HG03139 (cell line): ENCODE measurements around the gene ADAMTSL1.

Experiments used
- ATAC-seq: cut with Tn5 transposase; IDR thresholded peaks from one replicate; pipeline ENCODE4 v1.9.1; 2021; ENCODE audit not compliant: unreplicated experiment

ADAMTSL1 gene

GRCh38 chr9:18499980-18500379 lies 26.0 kb downstream of the ADAMTSL1 start:
- ATAC-seq: no peak

- no peak for ATAC-seq
Measured at GRCh38 chr9:18500451-18500850, 26.5 kb downstream of the ADAMTSL1 start.

GRCh38 chr9:18501949-18502348 lies 28.0 kb downstream of the ADAMTSL1 start:
- no peak for ATAC-seq

GRCh38 chr9:18502546-18502945 lies 28.6 kb downstream of the ADAMTSL1 start:
- ATAC-seq: no peak

DNA sequence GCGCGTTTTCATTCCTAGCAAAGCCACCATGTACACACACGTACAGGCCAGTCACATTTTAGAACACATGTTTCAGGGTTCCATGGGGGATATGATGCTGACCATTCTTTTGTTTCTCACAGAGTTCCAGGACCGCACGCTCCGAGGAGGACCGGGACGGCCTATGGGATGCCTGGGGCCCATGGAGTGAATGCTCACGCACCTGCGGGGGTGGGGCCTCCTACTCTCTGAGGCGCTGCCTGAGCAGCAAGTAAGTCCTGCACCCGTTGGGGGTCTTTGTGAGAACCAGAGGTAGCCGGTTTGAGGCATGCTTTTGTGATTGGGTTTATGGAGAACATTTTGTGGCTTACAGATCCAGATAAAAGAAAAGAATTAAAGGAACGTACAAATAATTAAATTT lies 30.8 kb downstream of the ADAMTSL1 start:
- ATAC-seq: no peak

DNA sequence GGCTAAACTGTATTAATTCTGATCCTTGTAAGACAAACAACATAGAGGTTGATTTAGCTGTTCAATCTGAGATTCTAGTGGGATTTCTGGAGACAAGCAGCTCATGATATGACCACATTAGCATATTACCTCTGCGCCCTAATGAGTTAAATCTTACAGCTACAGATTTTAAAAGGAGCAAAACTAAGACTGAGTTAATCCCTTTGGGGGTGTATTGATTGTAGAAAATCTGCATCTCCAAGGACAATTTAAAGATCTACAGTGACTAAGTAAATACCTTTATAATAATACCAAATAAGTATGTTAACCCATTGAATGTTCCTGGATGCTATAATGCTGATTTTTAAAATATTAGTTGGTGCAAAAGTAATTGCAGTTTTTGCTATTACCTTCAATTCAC lies 33.2 kb downstream of the ADAMTSL1 start:
- ATAC-seq: no peak

DNA sequence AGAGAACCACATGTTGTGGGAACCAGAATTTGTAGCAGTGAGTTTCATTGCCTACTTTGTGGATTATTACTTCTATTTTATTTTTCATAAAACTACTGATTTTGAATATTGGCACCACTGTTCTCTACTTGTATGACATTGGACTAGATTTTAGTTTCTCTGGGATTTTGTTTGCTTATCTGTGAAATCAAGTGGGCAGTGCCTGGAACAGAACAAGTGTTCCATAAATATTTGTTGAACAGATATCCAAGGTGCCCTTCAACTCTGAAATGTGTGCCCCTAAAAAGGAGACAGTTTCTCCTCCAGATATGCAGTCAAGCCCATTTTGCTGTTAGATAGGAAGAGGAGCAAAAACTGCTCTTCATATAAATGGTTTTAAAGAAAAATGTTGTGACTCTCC lies 42.6 kb downstream of the ADAMTSL1 start:
- no peak for ATAC-seq

GRCh38 chr9:18516965-18517364 lies 43.0 kb downstream of the ADAMTSL1 start:
- no peak for ATAC-seq

DNA sequence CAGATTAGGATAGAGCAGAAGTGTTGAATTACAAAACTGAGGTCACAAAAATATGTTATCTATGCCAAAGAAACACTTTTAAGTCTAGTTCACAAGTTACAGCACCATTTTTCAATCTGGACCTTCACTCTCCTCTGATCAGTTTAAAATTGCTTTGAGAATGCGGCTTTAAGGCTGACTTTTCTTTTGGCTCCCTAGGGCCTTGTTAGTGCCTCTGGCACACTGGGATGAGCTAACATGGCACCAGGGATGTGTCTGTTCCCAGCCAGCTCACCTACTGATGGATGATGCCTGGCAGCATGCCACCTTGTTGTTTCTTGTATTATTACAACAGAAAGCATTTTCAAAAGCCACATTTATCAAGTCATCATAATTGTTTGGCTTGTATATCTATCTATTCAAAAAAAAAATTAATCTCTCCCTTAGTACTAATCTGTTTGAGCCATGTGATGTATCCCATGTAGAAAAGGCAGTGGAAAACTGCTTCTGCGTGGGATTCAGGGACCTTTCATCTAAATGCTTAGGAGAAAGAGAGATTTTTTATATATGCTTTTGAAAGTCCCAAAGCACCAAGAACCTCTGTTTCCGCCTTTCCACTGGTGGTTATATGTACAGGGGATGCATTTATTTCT lies 46.6 kb downstream of the ADAMTSL1 start:
- ATAC-seq: no peak

DNA sequence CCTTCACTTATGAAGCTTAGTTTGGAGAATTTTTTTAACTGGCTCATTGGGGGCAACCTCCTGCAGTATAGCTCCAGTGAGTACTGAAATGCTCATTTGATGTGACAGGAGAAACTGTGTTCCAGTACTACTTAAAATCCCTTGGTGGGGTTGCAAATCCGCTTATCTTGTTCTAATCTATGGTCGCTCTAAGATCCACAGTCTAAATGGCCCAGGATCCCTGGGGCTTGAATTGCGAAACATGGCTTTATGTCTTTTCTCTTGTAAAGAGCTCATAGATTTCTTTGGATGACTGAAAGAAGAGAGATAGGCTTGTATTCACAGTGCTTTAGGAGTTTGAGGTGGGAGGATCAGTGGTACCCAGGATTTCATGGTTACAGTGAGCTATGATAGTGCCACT lies 52.7 kb downstream of the ADAMTSL1 start:
- no peak for ATAC-seq

GRCh38 chr9:18531136-18532065 lies 57.4 kb downstream of the ADAMTSL1 start:
- no peak for ATAC-seq

- ATAC-seq: no peak
Measured at GRCh38 chr9:18534611-18535010, 60.7 kb downstream of the ADAMTSL1 start.

GRCh38 chr9:18536554-18536953 lies 62.6 kb downstream of the ADAMTSL1 start:
- no peak for ATAC-seq

- ATAC-seq: no peak
Measured at GRCh38 chr9:18539203-18539693, 65.3 kb downstream of the ADAMTSL1 start.

GRCh38 chr9:18542837-18543405 lies 69.0 kb downstream of the ADAMTSL1 start:
- ATAC-seq: no peak

GRCh38 chr9:18543406-18544192 lies 69.6 kb downstream of the ADAMTSL1 start:
- ATAC-seq: no peak

GRCh38 chr9:18544456-18544855 lies 70.5 kb downstream of the ADAMTSL1 start:
- ATAC-seq: no peak

- no peak for ATAC-seq
Measured at GRCh38 chr9:18545636-18546360, 71.8 kb downstream of the ADAMTSL1 start.

DNA sequence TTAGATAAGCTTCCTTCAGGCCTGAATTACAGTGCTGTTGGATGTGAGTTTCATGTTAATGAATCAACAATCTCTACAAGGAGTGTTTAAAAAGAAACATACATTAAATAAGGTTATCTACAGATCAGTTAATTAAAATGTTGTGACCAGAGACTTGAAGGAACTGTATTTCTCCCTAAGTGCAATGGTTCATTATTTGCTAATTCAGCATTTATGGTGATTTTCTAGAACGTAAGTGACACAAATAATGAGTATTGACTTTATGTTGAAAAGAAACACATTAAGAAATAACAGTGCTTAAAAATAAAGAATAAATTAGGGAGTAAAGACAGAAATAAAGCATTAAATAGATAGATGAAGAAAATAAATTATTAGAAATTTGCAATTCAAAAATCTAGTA lies 74.5 kb downstream of the ADAMTSL1 start:
- ATAC-seq: no peak

DNA sequence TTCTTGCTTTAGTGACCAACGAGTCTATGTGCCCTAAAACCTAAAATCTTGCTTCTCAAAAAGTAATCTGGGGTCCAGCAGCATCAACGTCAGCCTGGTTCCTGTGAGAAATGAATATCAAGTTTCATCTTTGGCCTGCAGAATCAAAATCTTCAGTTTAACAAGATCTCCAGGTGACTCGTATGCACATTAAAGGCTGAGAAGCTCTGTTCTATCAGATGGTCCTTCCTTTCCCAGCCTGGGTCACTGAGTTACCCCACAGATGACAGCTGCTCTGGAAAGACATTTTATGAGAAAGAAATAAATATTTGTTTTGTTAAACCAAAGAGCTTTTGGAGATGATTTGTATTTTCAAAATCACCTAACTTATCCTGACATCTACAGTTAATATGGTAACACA lies 75.8 kb downstream of the ADAMTSL1 start:
- no peak for ATAC-seq
